ENCODE results near the gene ENDOG. TPM values are rescaled to one million over a fixed set of nuclear protein-coding genes. Genes with fewer than 3 reads are reported as not detected.
"Not testable (repeated sequence)": the region's sequence is repeated elsewhere in the genome, so short reads cannot be mapped to it uniquely, and the experiment has no call there.

Gene ENDOG
- total and polyA plus RNA-seq, 12 donors, result 40.9 to 98.8 (median 52.2) TPM

DNA sequence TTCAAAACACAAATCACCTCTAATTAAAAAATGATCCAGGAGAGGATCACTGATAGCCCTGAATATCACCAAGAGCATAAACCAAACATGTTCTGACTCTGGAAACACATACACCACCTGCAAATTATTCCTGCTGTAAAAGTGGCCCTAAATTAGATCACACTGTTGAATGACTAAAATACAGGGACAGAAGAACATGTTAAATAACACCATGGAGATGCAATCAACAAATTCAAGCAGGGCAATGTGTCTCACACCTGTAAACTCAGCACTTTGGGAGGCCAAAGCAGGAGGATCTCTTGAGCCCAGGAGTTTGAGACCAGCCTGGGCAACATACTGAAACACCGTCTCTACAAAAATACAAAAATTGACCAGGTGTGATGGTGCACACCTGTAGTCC, 29.5 kb downstream of the ENDOG start:
- H3K9me3 ChIP-seq, result peaks cover 0 to 21% (median 0%) of the 10 kb centered on the region in 11 donors
- WGBS, 2 donors, result 95 to 100% methylated on average over 1 of the region's 1 CpG
- no peak overlapping the region for H3K27ac ChIP-seq
- H3K36me3 ChIP-seq, result peaks cover 0 to 3% (median 0%) of the 10 kb centered on the region in 9 donors
- intact Hi-C loops (cut with DNase I), result loop anchor here in 1 of 10 donors (10.0 kb wide), 1 partner anchor 167 kb away; no protein-coding TSS in a partner anchor
- TF ChIP-seq, protein P1, sequence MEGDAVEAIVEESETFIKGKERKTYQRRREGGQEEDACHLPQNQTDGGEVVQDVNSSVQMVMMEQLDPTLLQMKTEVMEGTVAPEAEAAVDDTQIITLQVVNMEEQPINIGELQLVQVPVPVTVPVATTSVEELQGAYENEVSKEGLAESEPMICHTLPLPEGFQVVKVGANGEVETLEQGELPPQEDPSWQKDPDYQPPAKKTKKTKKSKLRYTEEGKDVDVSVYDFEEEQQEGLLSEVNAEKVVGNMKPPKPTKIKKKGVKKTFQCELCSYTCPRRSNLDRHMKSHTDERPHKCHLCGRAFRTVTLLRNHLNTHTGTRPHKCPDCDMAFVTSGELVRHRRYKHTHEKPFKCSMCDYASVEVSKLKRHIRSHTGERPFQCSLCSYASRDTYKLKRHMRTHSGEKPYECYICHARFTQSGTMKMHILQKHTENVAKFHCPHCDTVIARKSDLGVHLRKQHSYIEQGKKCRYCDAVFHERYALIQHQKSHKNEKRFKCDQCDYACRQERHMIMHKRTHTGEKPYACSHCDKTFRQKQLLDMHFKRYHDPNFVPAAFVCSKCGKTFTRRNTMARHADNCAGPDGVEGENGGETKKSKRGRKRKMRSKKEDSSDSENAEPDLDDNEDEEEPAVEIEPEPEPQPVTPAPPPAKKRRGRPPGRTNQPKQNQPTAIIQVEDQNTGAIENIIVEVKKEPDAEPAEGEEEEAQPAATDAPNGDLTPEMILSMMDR (IDR thresholded peaks at IDR 0.05), result no peak
- H3K4me1 ChIP-seq, result no peaks in the 10 kb centered on the region
- ATAC-seq (no peak), DNase-seq (no peak)
- H3K4me3 ChIP-seq, result no peak overlapping the region
- no peaks in the 10 kb centered on the region for H3K27me3 ChIP-seq

DNA sequence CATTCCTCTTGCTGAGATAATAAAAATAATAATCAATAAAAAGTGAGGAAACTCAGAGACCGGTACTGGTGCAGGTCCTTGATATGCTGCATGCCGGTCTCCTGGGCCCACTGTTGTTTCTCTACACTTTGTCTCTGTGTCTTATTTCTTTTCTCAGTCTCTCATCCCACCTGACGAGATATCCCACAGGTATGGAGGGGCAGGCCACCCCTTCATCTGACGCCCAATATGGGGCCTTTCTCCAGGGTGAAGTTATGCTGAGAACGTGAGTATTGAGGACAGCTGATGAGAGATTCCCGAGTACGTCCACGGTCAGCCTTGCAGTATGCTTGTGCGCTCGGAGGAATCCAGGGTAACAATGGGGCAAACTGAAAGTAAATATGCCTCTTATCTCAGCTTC, 32.7 kb downstream of the ENDOG start:
- 94 to 95% methylated on average over 10 of the region's 10 CpGs for WGBS, 2 donors
- H3K27me3 ChIP-seq; DNase-seq; intact Hi-C loops (cut with DNase I); H3K36me3 ChIP-seq; H3K27ac ChIP-seq; H3K4me3 ChIP-seq; H3K4me1 ChIP-seq; ATAC-seq: not testable (repeated sequence)
- peaks cover 0 to 21% (median 0%) of the 10 kb centered on the region in 11 donors for H3K9me3 ChIP-seq

DNA sequence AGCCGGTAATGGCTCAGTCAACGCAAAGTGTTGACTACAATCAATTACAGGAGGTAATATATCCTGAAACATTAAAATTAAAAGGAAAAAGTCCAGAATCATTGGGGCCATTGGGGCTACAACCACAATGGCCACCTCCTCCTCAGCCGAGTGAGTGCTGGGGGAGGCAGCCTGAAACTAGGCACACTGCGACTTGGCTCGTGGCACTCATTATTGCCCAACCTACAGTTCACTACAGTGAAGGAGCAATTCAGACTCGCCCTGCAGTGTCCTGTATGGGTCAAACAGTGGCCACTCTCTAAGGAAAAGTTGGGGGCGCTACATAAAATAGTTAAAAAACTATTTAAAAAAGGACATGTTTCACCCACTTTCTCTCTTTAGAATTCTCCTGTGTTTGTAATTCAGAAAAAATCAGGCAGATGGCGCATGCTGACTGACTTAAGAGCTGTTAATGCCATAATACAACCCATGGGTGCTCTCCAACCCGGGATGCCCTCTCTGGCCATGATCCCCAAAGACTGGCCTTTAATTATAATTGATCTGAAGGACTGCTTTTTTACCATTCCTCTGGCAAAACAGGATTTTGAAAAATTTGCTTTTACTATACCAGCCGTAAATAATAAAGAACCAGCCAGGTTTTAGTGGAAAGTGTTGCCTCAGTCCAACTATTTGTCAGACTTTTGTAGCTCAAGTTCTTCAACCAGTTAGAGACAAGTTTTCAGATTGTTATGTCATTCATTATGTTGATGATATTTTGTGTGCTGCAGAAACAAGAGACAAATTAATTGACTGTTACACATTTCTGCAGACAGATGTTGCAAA, 33.7 kb downstream of the ENDOG start:
- H3K27ac ChIP-seq; H3K36me3 ChIP-seq; H3K4me3 ChIP-seq; H3K27me3 ChIP-seq; ATAC-seq; H3K4me1 ChIP-seq; intact Hi-C loops (cut with DNase I): not testable (repeated sequence)
- H3K9me3 ChIP-seq, result peaks cover 0 to 21% (median 0%) of the 10 kb centered on the region in 11 donors
- WGBS, 2 donors, result 80 to 81% methylated on average over 10 of the region's 10 CpGs
- TF ChIP-seq, protein P1 (IDR thresholded peaks at IDR 0.05), result peak; percentile 35 to 68 (median 65)
- DNase-seq, result peak in 1 of 2 donors; percentile 24

DNA sequence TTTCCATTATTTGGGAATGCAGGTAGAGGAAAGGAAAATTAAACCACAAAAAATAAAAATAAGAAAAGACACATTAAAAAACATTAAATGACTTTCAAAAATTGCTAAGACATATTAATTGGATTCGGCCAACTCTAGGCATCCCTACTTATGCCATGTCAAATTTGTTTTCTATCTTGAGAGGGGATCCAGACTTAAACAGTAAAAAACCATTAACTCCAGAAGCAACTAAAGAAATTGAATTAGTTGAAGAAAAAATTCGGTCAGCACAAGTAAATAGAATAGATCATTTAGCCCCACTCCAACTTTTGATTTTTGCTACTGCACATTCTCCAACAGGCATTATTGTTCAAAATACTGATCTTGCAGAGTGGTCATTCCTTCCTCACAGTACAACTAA, 34.3 kb downstream of the ENDOG start:
- 93 to 95% methylated on average over 2 of the region's 2 CpGs for WGBS, 2 donors
- H3K36me3 ChIP-seq; H3K27ac ChIP-seq; intact Hi-C loops (cut with DNase I); DNase-seq; H3K27me3 ChIP-seq; H3K4me3 ChIP-seq; ATAC-seq; H3K4me1 ChIP-seq: not testable (repeated sequence)
- H3K9me3 ChIP-seq, result peaks cover 0 to 21% (median 0%) of the 10 kb centered on the region in 11 donors

DNA sequence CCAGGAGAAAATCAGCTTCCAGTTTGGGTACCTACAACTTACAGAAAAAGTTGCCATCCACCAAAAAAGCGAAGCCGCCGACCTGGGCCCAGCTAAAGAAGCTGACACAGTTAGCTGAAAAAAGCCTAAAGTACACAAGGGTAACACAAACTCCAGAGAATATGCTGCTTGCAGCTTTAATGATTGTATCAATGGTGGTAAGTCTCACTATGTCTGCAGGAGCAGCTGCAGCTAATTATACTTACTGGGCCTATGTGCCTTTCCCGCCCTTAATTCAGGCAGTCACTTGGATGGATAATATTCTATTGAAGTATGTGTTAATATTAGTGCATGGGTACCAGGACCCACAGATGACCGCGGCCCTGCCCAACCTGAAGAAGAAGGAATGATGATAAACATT, 36.2 kb downstream of the ENDOG start:
- H3K4me1 ChIP-seq; H3K4me3 ChIP-seq; ATAC-seq; H3K27ac ChIP-seq; DNase-seq; intact Hi-C loops (cut with DNase I); H3K36me3 ChIP-seq; H3K27me3 ChIP-seq: not testable (repeated sequence)
- H3K9me3 ChIP-seq, result peaks cover 0 to 21% (median 0%) of the 10 kb centered on the region in 11 donors
- WGBS, 2 donors, result 94 to 96% methylated on average over 6 of the region's 6 CpGs

DNA sequence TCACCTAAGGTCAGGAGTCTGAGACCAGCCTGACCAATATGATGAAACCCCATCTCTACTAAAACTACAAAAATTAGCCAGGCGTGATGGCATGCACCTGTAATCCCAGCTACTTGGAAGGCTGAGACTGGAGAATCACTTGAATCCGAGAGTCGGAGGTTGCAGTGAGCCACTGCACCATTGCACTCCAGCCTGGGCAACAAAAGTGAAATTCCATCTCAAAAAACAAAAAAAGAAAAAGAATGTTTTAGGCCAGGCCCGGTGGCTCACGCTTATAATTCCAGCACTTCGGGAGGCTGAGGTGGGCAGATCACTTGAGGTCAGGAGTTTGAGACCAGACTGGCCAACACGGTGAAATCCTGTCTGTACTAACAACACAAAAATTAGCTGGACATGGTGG, 40.2 kb downstream of the ENDOG start:
- H3K27ac ChIP-seq; DNase-seq; H3K9me3 ChIP-seq; H3K36me3 ChIP-seq; H3K27me3 ChIP-seq; intact Hi-C loops (cut with DNase I); H3K4me3 ChIP-seq; ATAC-seq: not testable (repeated sequence)
- peaks cover 0 to 15% (median 0%) of the 10 kb centered on the region in 9 donors for H3K4me1 ChIP-seq
- WGBS, 2 donors, result 93 to 97% methylated on average over 7 of the region's 7 CpGs

Data from heart right ventricle (tissue), 16 donors.